GM19023 (cell line): ENCODE measurements around the gene FBXO36.
A peak's percentile ranks its signal among the peaks of the same experiment; 100 is the strongest.
"Not testable (repeated sequence)": the region's sequence is repeated elsewhere in the genome, so short reads cannot be mapped to it uniquely, and the experiment has no call there.

Experiments
- ATAC-seq: cut with Tn5 transposase; IDR thresholded peaks from one replicate; pipeline ENCODE4 v1.9.1; 2021; ENCODE audit warnings: mild to moderate bottlenecking, moderate library complexity; ENCODE audit not compliant: unreplicated experiment

The FBXO36 gene

GRCh38 chr2:229956491-229956890 lies 34.2 kb downstream of the FBXO36 start:
- no peak for ATAC-seq

- ATAC-seq: not testable (repeated sequence)
Measured at GRCh38 chr2:229963596-229963995, 41.3 kb downstream of the FBXO36 start.

- no peak for ATAC-seq
Measured at GRCh38 chr2:229969921-229970320, 47.6 kb downstream of the FBXO36 start.

GRCh38 chr2:229970406-229970805 lies 48.1 kb downstream of the FBXO36 start:
- ATAC-seq: no peak

- no peak for ATAC-seq
Measured at GRCh38 chr2:229971298-229971790, 49.0 kb downstream of the FBXO36 start.

GRCh38 chr2:229974266-229974665 lies 52.0 kb downstream of the FBXO36 start:
- ATAC-seq: no peak

- ATAC-seq: peak; percentile 70
Measured at GRCh38 chr2:229980431-229981184, 58.3 kb downstream of the FBXO36 start.

- no peak for ATAC-seq
Measured at GRCh38 chr2:229993236-229993635, 70.9 kb downstream of the FBXO36 start.

GRCh38 chr2:229996320-229996719 lies 74.0 kb downstream of the FBXO36 start:
- ATAC-seq: no peak

GRCh38 chr2:229997565-229997964 lies 75.3 kb downstream of the FBXO36 start:
- ATAC-seq: no peak

- peak; percentile 86 for ATAC-seq
Measured at GRCh38 chr2:230000118-230000841, 78.0 kb downstream of the FBXO36 start.

GRCh38 chr2:230007931-230008707 lies 85.8 kb downstream of the FBXO36 start:
- ATAC-seq: peak; percentile 58

GRCh38 chr2:230008708-230009066 lies 86.4 kb downstream of the FBXO36 start:
- no peak for ATAC-seq

- ATAC-seq: no peak
Measured at GRCh38 chr2:230010501-230010900, 88.2 kb downstream of the FBXO36 start.

GRCh38 chr2:230011617-230012016 lies 89.3 kb downstream of the FBXO36 start:
- ATAC-seq: no peak

GRCh38 chr2:230012267-230012884 lies 90.1 kb downstream of the FBXO36 start:
- no peak for ATAC-seq

- ATAC-seq: no peak
Measured at GRCh38 chr2:230016844-230017243, 94.5 kb downstream of the FBXO36 start.

- ATAC-seq: no peak
Measured at GRCh38 chr2:230018153-230018552, 95.8 kb downstream of the FBXO36 start.

- ATAC-seq: no peak
Measured at GRCh38 chr2:230019742-230020141, 97.4 kb downstream of the FBXO36 start.

GRCh38 chr2:230023313-230023712 lies 101.0 kb downstream of the FBXO36 start:
- ATAC-seq: no peak

- ATAC-seq: no peak
Measured at GRCh38 chr2:230042195-230042594, 119.9 kb downstream of the FBXO36 start.
